GM10266 (cell line): Measurements from ENCODE around the gene TRAF3IP3.

Experiments used
- DNase-seq: peaks from one replicate; pipeline ENCODE4 v3.0.0; 2012; ENCODE audit errors: extremely low spot score
- TF ChIP-seq, protein P1 (sequence below): IDR thresholded peaks from 2 replicates; pipeline ENCODE4 v1.5.1; 2012; ENCODE audit warnings: mild to moderate bottlenecking, low read depth; ENCODE audit not compliant: control insufficient read depth, insufficient read depth; ENCODE audit errors: missing control alignments

Gene TRAF3IP3

DNA sequence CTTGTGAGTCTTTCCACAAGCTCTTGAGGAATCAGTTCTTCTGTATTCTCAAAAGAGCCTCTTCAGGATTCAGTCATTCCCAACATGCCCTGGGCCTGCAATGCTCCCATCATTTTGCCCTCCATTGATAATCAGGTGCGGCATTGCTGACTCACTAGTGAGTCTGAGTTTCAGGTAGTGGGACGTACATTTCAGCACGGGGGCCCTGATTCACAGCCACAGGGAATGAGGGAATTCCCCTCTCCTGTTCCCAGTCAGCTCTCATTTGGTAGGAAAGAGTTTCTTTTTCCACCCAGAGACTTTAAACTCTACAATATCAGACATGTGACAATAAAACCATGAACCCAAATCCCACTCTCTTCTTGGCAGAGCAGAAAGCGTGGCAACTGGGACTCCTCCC, 53.8 kb downstream of the TRAF3IP3 start:
- DNase-seq = no peak
- TF ChIP-seq, protein P1, sequence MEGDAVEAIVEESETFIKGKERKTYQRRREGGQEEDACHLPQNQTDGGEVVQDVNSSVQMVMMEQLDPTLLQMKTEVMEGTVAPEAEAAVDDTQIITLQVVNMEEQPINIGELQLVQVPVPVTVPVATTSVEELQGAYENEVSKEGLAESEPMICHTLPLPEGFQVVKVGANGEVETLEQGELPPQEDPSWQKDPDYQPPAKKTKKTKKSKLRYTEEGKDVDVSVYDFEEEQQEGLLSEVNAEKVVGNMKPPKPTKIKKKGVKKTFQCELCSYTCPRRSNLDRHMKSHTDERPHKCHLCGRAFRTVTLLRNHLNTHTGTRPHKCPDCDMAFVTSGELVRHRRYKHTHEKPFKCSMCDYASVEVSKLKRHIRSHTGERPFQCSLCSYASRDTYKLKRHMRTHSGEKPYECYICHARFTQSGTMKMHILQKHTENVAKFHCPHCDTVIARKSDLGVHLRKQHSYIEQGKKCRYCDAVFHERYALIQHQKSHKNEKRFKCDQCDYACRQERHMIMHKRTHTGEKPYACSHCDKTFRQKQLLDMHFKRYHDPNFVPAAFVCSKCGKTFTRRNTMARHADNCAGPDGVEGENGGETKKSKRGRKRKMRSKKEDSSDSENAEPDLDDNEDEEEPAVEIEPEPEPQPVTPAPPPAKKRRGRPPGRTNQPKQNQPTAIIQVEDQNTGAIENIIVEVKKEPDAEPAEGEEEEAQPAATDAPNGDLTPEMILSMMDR = no peak

DNA sequence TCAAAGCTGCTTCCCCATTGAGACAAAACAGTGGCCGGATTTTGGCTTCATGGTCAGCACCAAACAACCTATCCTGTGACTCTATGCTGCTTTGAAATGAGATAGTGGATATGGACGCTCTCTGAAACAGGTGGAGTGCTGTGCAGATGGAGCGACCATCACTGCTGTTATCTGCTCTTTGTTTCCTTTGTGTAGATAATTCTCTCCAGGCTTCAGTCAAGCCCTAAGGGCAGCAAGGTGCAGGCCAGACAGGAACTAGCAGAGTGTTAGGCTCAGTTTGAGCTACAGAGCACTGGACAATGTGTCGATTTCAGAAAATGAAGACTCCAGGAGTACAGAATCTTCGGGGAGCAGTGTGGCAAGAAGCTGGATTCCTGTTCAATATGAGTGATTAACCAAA, 54.9 kb downstream of the TRAF3IP3 start:
- TF ChIP-seq, protein P1 = no peak

DNA sequence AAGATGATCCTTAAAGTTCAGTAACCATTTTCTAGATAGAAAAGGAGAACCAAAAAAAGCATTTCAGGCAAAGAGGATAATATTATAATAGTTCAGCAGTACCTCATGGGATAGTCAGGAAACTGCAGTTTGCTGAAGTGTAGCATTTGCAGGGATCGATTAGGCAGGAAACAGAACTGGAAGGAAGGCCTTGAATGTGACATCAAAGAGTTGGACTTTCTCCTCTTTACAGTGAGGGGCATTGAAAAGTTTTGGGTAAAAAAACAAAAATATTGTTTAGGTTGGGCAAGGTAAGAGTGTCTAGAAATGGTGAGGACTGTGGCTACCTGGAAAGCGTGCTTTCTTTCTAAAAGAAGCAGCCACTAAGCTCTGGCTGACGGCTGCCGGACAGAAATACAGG, 58.0 kb downstream of the TRAF3IP3 start:
- TF ChIP-seq, protein P1 = no peak
- no peak for DNase-seq

More for the DNA sequence above, 54.9 kb downstream of the TRAF3IP3 start:
- DNase-seq = no peak

DNA sequence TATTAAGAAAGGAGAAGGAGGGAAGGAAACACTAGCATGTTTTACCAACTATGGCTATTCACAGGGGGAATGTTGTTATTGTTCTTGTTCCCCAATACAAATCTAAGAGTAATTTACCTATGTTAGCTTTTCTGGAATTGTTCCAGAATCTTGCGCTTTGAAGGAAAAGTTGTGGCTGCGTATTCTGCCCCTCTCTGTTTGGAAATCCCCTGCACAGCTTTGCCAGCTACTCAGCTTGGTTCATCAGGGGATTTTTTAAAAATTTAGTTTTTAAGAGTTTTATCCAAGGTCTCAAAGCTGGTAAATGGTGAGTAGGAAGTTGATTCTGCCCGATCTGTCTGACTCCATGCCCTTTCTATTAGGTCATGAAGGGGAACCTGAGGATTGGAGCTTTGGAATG, 59.6 kb downstream of the TRAF3IP3 start:
- DNase-seq = no peak
- TF ChIP-seq, protein P1 = no peak

DNA sequence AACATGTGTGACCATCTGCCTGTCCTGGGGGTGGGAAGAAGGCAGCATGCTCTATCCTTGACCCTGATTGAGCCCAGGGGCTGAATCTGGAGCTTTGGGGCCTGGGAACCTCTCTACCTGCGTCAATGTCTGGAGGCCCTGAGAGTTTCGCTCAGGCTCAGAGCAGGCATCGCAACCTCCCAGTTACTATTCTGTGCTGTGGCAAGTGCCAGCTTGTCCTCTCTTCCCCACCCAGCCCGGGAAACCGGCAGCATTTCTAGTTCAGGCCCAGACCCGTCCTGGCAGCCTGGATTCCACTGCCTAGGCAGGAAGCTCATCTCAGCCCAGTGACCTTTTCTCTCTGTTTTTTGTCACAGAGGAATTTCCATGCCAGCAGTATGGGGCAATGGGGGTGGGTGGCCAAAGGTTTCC, 60.1 kb downstream of the TRAF3IP3 start:
- DNase-seq = no peak
- TF ChIP-seq, protein P1 = no peak

DNA sequence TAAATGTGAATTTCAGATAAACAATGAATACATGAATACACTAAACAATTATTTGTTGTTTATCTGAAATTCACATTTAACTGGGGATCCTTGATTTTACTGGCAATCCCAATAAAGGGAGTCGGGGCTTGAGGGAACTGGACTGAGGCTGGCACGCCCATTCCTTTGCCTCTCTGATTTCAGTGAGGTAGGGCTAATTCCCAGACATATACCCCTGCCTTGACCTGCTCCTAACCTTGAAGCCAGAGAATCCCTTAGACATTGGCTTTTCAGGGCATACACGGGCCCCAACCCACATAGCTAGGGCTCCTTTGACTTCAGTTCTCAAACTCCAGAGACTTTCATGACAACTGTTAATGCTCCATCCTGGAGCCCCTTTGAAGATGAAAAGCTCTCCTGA, 61.1 kb downstream of the TRAF3IP3 start:
- TF ChIP-seq, protein P1 = no peak
- no peak for DNase-seq

DNA sequence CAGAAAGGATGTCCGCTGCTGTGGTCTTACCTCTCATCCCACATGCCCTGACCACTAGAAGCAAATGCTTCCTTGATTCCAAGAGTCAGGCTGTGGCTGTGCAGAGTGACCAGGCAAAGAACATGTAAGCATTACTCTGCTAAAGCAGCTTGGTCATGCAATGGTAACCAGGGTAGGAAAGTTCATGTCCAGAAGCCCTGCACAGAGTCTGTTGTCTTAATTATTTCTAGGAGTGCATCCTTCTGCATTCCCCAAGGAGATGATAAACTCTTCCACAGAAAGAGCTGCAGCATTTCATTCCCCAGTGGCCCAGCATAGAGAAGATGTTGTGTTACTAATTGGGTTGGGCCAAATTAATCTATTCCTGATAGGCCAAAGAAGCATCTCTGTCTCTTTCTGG, 61.8 kb downstream of the TRAF3IP3 start:
- TF ChIP-seq, protein P1 = no peak
- DNase-seq = no peak
